GM12878 (cell line): Measurements from ENCODE around the gene GEMIN2. TPM values are rescaled to one million over a fixed set of nuclear protein-coding genes. Genes with fewer than 3 reads are reported as not detected.

Experiments used
- ATAC-seq: fragments of 200-7000 bp; cut with Tn5 transposase; 3 replicates; pipeline ENCODE4 v1.9.1; 2020; ENCODE audit warnings: mild to moderate bottlenecking, moderate library complexity
- BruUV-seq: library from RNA; stranded (reverse); fragments of 400-500 nt; replicated peaks from 2 replicates; lab custom pipeline; 2021; lab: Mats Ljungman, UMichigan
- CTCF ChIA-PET: fragments of 300-600 bp; sonication (Branson Sonifier 250); formaldehyde crosslinking; extraction: SDS; loops from one replicate; lab custom pipeline; 2021; ENCODE audit warnings: inconsistent platforms; lab: Yijun Ruan, JAX
- POLR2A ChIA-PET: fragments of 350-600 bp; formaldehyde crosslinking; extraction: SDS; loops from one replicate; lab custom pipeline; 2021; ENCODE audit warnings: inconsistent platforms; lab: Charles Lee
- RAD21 ChIA-PET: fragments of 300-600 bp; sonication (Branson Sonifier 250); formaldehyde crosslinking; loops from one replicate; lab custom pipeline; 2023; ENCODE audit warnings: antibody characterized with exemption; ENCODE audit not compliant: unreplicated experiment; lab: Charles Lee
- SMC1A ChIA-PET: fragments of 300-600 bp; sonication (Branson Sonifier 250); formaldehyde crosslinking; loops from one replicate; lab custom pipeline; 2023; ENCODE audit not compliant: unreplicated experiment, uncharacterized antibody; lab: Charles Lee
- DNase-seq: peaks from one replicate; pipeline ENCODE4 v3.0.0-alpha.2; 2011; ENCODE audit warnings: low read depth, low spot score
- FAIRE-seq: peaks from 3 replicates; lab custom pipeline; 2011; peaks lifted over from hg19 to GRCh38; lab: Jason Lieb, UNC
- H2AFZ ChIP-seq: 2 replicates; pipeline ENCODE4 v1.6.0; 2011; ENCODE audit warnings: low read depth, low read length, control low read depth; ENCODE audit not compliant: control insufficient read depth
- H3K27ac ChIP-seq: 2 replicates; pipeline ENCODE4 v1.5.1; 2011; ENCODE audit warnings: control low read depth; ENCODE audit not compliant: control insufficient read depth, insufficient read depth
- H3K27me3 ChIP-seq, 2 experiments: replicated peaks in 1 of 2; 2 replicates each; pipeline versions ENCODE4 v1.6.0 to v1.6.1; 2011; ENCODE audit warnings: low read length in 1 of 2; ENCODE audit not compliant: control insufficient read depth in 2 of 2, insufficient read depth in 2 of 2
- H3K36me3 ChIP-seq, 2 experiments: 2 replicates each; pipeline ENCODE4 v1.5.1; 2011; ENCODE audit warnings: low read length in 1 of 2; ENCODE audit not compliant: control insufficient read depth in 2 of 2, insufficient read depth in 2 of 2
- H3K4me1 ChIP-seq: 2 replicates; pipeline ENCODE4 v1.6.1; 2011; ENCODE audit warnings: mild to moderate bottlenecking, low read length, moderate library complexity, mixed read lengths; ENCODE audit not compliant: control insufficient read depth, insufficient read depth
- H3K4me2 ChIP-seq: 2 replicates; pipeline ENCODE4 v1.6.0; 2011; ENCODE audit warnings: control low read depth; ENCODE audit not compliant: control insufficient read depth, insufficient read depth
- H3K4me3 ChIP-seq: fragments of 200-600 bp; sonication (generic); 2 replicates; pipeline ENCODE4 v1.5.1; 2016
- H3K79me2 ChIP-seq: 2 replicates; pipeline ENCODE4 v1.6.0; 2011; ENCODE audit warnings: low read length; ENCODE audit not compliant: control insufficient read depth, insufficient read depth
- H3K9ac ChIP-seq: 2 replicates; pipeline ENCODE4 v1.8.0; 2011; ENCODE audit warnings: low read length, control low read depth, mixed read lengths; ENCODE audit not compliant: control insufficient read depth, insufficient read depth
- H3K9me3 ChIP-seq: replicated peaks from 3 replicates; pipeline ENCODE4 v1.5.1; 2011; ENCODE audit warnings: mild to moderate bottlenecking, low read length; ENCODE audit not compliant: control insufficient read depth, insufficient read depth
- H4K20me1 ChIP-seq: 2 replicates; pipeline ENCODE4 v1.6.0; 2011; ENCODE audit not compliant: control insufficient read depth, insufficient read depth
- EED ChIP-seq: sonication (generic); IDR thresholded peaks from 2 replicates; pipeline ENCODE4 v1.6.1; 2016; ENCODE audit warnings: antibody characterized with exemption, low read depth
- HDGF ChIP-seq: fragments of 450-650 bp; IDR thresholded peaks from 2 replicates; pipeline ENCODE4 v1.6.1; 2016; ENCODE audit warnings: antibody characterized with exemption
- MEF2A ChIP-seq: IDR thresholded peaks from 2 replicates; pipeline ENCODE4 v1.6.1; 2011; ENCODE audit warnings: low read depth, mild to moderate bottlenecking, low read length, moderate library complexity; ENCODE audit not compliant: insufficient read depth
- NFIC ChIP-seq: IDR thresholded peaks from 2 replicates; pipeline ENCODE4 v1.6.1; 2012; ENCODE audit warnings: low read depth, mild to moderate bottlenecking, inconsistent platforms, low read length, moderate library complexity
- NKRF ChIP-seq: fragments of 450-650 bp; conservative IDR thresholded peaks from 2 replicates; pipeline ENCODE4 v1.6.1; 2017; ENCODE audit warnings: mild to moderate bottlenecking, moderate library complexity
- NRF1 ChIP-seq: conservative IDR thresholded peaks from 2 replicates; pipeline ENCODE4 v1.6.1; 2011; ENCODE audit warnings: mild to moderate bottlenecking, low read depth, low read length, improper control_type of control experiment
- RELB ChIP-seq: fragments of 450-650 bp; IDR thresholded peaks from 2 replicates; pipeline ENCODE4 v1.6.1; 2017; ENCODE audit warnings: low read depth, mild to moderate bottlenecking, moderate library complexity
- STAT3 ChIP-seq: IDR thresholded peaks from 2 replicates; pipeline ENCODE4 v1.6.1; 2011; ENCODE audit warnings: low read depth, low read length, improper control_type of control experiment
- ZBTB40 ChIP-seq: fragments of 450-650 bp; IDR thresholded peaks from 2 replicates; pipeline ENCODE4 v1.6.1; 2016; ENCODE audit warnings: mild to moderate bottlenecking, moderate library complexity, borderline replicate concordance
- WGBS: methylation state at CpG from one replicate; pipeline ENCODE4 v1.1.6; 2016; ENCODE audit warnings: low lambda C conversion rate; ENCODE audit not compliant: insufficient replicate concordance, insufficient coverage; ENCODE audit errors: missing lambda C conversion rate; 5-methylcytosine and 5-hydroxymethylcytosine counted together
- in situ Hi-C: fragments of 300-500 bp; cut with MboI; formaldehyde crosslinking; loops from 9 replicates; pipeline ENCODE4 v1.14.3; 2018; ENCODE audit warnings: mixed read lengths
- intact Hi-C: fragments of 100-400 bp; cut with micrococcal nuclease; formaldehyde crosslinking; loops from one replicate; pipeline ENCODE4 v1.14.2; 2022; ENCODE audit not compliant: unreplicated experiment
- polyA plus RNA-seq, 11 experiments: library from polyadenylated mRNA; depleted of rRNA in 4 of 11; unstranded in 6 of 11; stranded (reverse) in 5 of 11; fragments of >200 nt; fragmentation: Nextera tagmentation in 4 of 11; fragmentation: Illumina TruSeq in 1 of 11; extraction: Ambion mirVana in 4 of 11; extraction: Trizol in 1 of 11; gene quantifications; 1 replicate in 1 of 11; 2 replicates in 10 of 11; pipeline versions ENCODE4 v1.2.1 to v1.2.3, GENCODE V29; 2011 to 2016; ENCODE audit warnings: inconsistent platforms in 2 of 11, missing spikeins in 2 of 11, low read depth in 1 of 11
- total RNA-seq, 4 experiments: library from RNA; depleted of rRNA in 3 of 4; stranded (reverse); fragments of >200 nt in 3 of 4; fragmentation: Illumina TruSeq in 1 of 4; extraction: Trizol in 1 of 4; gene quantifications; 2 replicates each; pipeline versions ENCODE4 v1.2.1 to v1.2.3, GENCODE V29; 2013 to 2021

The GEMIN2 gene
- total and polyA plus RNA-seq, 10 of the 15 experiments (the other 5 are each of a cell fraction or from before 2014, with no cell fraction given): 25.9 to 69.3 (median 46.1) TPM

GRCh38 chr14:39109893-39110715 lies 4.0 kb upstream of the GEMIN2 start:
- Histone ChIP-seq H3K4me1 (peaks cover 11% of the 10 kb centered on the region), H3K9ac (peak overlapping the region; percentile 19; the same call in 1 of the 2 replicates), H3K36me3 (no peaks in the 10 kb centered on the region), H2AFZ (peak overlapping the region; percentile 79), H3K4me3 (peak overlapping the region; percentile 41), H3K4me2 (peak overlapping the region; percentile 52), H3K27ac (peak overlapping the region; percentile 41), H4K20me1 (no peaks in the 10 kb centered on the region), H3K9me3 (no peaks in the 10 kb centered on the region), H3K79me2 (peaks cover 9% of the 10 kb centered on the region), H3K27me3 (no peaks in the 10 kb centered on the region)
- TF ChIP-seq HDGF: no peak
- TF ChIP-seq RELB: no peak
- TF ChIP-seq STAT3: no peak
- 0 out of 2 replicates have a peak, but pooled peaks have one; percentile 15 for TF ChIP-seq NFIC
- TF ChIP-seq EED: no peak
- no peak for TF ChIP-seq NKRF
- TF ChIP-seq ZBTB40: peak; percentile 79
- TF ChIP-seq MEF2A: peak; percentile 73; the same call in 1 of the 2 replicates
- TF ChIP-seq NRF1: no peak
- in situ Hi-C loops (loop anchor here (5.0 kb wide), 2 partner anchors 62 to 317 kb away; partner anchors contain the start of gene TRAPPC6B), intact Hi-C loops (loop anchor here (10.0 kb wide), 1 partner anchor 155 kb away; no protein-coding TSS in a partner anchor)
- DNase-seq: no peak
- no peak for FAIRE-seq
- WGBS: 62% methylated on average over 12 of the region's 12 CpGs
- CTCF ChIA-PET: interaction anchor here (0.6 to 2.0 kb wide), 4 partner anchors 12 to 359 kb away, joined by 3 to 9 read pairs (median 4); no protein-coding TSS in a partner anchor
- POLR2A ChIA-PET: no interaction called here
- RAD21 ChIA-PET: no interaction called here
- no peak for ATAC-seq
- SMC1A ChIA-PET: interaction anchor here (0.6 to 1.3 kb wide), 2 partner anchors 186 to 256 kb away, joined by 3 read pairs; no protein-coding TSS in a partner anchor
- BruUV-seq: no TSS peak
